ENCODE measurements around the gene OR5AU1.

DNA sequence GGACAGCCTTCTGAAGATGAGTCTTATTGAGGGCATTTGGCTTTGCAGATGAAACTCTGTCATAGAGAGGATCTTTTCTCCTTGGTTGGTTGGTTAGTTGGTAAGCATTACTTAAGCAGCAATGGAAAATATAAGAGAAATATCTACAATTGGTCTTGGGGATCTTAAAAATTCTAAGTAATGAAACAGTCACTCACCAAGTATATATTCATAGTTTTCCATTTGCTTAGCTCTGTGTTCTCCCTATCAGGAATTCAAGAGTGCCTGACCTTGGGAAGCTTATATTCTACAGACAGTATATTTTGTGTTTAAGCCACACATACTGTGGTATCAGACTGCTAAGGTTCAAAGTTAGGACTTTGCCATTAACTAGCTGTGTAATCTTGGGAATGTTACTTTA is at the start of gene OR5AU1:
- TF ChIP-seq, protein P1, sequence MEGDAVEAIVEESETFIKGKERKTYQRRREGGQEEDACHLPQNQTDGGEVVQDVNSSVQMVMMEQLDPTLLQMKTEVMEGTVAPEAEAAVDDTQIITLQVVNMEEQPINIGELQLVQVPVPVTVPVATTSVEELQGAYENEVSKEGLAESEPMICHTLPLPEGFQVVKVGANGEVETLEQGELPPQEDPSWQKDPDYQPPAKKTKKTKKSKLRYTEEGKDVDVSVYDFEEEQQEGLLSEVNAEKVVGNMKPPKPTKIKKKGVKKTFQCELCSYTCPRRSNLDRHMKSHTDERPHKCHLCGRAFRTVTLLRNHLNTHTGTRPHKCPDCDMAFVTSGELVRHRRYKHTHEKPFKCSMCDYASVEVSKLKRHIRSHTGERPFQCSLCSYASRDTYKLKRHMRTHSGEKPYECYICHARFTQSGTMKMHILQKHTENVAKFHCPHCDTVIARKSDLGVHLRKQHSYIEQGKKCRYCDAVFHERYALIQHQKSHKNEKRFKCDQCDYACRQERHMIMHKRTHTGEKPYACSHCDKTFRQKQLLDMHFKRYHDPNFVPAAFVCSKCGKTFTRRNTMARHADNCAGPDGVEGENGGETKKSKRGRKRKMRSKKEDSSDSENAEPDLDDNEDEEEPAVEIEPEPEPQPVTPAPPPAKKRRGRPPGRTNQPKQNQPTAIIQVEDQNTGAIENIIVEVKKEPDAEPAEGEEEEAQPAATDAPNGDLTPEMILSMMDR (optimal IDR thresholded peaks at IDR 0.05 in 1 of 3, IDR thresholded peaks at IDR 0.05 in 1 of 3, conservative IDR thresholded peaks at IDR 0.05 in 1 of 3; ENCODE audit: extremely low read depth in 1 of 3, insufficient read depth in 2 of 3, low read length in 3 of 3): no peak
- TF ChIP-seq EZH2 (IDR thresholded peaks at IDR 0.05; ENCODE audit: low read length): no peak

All from keratinocyte (primary cell).